GM20431 (cell line): ENCODE data around the gene COL15A1.

Experiments used
- in situ Hi-C: fragments of 300-500 bp; cut with MseI, MboI; formaldehyde crosslinking; loops from one replicate; pipeline ENCODE4 v1.15.0; 2020; ENCODE audit warnings: low sequenced_read_pairs; ENCODE audit not compliant: unreplicated experiment

The COL15A1 gene

DNA sequence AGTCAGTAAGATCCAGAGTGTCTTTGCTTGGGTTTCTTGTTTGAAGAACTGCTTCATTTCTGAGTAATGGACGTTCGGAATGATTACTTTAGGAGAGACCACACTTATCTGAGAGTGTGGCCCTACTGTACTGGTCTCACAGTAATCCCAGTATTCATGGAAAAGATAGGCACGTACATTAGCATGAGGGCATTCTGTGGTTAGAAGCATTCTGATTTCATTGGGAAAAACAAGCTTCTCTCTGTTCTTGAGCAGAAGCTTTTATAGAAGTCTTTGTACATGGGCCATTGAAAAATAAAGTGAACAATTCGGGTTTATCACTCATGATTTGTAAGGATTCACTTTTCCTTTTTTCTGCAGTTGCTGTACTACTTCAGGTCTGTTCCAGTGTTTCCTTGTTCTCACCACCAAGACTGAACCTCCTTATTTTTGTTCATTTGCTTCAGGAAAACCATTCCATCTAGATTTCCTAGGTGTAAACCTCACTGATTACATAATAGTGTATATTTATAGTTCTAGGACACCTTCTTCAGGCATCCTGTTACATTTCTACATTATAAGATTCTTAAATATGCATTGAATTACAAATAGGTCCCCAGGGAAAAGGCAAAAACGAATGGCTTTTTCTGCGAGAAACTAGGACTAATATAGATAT, 171.3 kb downstream of the COL15A1 start:
- in situ Hi-C loops: no loop called here

DNA sequence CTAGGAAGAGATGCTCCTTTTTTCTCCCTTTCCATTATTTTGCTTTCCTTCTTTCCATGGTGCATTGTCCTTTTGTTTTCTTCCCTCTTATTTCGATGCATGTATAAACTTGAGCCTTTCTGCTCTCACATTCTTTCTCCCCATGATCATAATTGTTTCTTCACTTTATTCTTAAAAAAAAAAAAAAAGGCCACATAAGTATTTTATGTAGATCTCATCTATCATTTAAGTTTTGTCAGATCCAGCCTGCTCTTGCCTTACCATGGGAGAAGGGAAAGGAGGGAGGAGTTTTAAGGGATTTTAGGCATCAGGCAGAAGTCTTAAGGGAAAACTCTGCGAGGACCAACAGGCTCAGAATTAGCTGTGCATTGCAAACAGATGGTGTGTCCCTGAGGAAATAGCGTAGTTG, 172.3 kb downstream of the COL15A1 start:
- in situ Hi-C loops: no loop called here

DNA sequence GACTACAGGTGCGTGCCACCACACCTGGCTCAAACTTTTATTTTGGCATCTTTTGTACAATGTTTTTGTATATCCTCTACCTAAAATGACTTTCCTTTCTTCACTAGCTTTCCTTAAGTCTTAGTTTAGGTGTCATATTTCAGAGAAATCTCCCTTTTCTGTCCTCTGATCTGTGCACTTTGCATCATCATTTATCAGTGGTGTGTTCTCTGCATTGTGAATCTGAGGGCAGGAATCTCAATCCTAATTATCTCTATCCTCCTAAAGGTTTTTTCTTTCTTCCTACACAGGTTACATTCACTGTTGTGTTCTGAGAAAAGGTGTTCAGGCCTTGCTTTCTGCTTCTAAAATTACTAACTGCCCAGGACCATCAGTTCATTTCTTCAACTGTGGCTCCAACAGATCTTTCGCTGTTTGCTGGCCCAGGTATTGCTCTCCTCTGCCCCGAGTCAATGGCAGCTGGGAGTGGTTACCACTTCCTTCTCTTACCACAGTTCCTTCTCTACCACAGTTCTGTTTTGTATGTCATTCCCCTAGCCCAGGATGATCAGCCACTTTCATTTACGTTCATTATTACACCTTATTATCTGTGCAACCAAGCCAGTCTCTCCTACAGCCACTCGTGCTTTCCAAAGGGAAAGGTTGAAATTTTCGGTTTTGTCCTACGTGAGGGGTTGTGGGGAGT, 175.2 kb downstream of the COL15A1 start:
- in situ Hi-C loops: no loop called here

DNA sequence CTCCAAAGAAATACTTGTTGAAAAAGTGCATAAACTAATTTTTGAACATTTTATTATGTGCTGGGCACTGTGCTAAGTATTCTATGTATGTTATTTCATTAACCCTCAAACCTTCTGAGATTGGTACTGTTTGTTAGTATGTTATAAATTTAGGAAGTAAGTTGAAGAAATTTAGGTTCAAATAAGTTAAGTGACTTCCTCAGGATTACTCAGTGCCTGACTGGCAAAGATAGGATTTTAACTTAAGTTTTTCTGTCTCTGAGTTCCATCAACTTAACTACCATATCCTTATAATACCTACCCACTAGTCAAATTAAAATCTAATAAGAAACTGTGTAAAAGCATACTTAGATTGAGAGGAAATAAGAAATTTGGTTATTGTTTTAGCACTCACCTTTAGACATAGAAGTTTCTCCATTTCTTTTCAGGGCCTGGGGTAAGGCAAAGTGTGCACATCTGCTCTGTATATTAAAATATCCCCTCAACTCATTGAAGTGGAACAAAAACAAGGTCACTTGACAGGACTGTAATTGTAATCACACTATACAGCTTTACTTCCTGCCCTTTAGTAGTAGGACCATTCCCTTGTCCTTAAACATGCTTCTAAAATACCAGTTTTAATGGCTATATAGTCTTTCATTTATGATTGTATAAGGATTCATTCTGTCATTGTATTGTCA, 176.4 kb downstream of the COL15A1 start:
- in situ Hi-C loops: no loop called here
